Progenitor cell of endocrine pancreas (in vitro differentiated cells): ENCODE results near the gene CD101. TPM values are rescaled to one million over a fixed set of nuclear protein-coding genes. Genes with fewer than 3 reads are reported as not detected.

Source experiments
- DNase-seq: peaks from one replicate; pipeline ENCODE4 v3.0.0; 2021; ENCODE audit warnings: low spot score; ENCODE audit not compliant: unreplicated experiment
- H3K27ac Mint-ChIP-seq: 2 replicates; pipeline ENCODE4 v1.8.0; 2021; ENCODE audit warnings: mild to moderate bottlenecking, moderate library complexity, mixed read lengths
- H3K27me3 Mint-ChIP-seq: 2 replicates; pipeline ENCODE4 v1.8.0; 2021; ENCODE audit warnings: mixed read lengths
- H3K36me3 Mint-ChIP-seq: 2 replicates; pipeline ENCODE4 v1.8.0; 2022; ENCODE audit warnings: mixed read lengths; ENCODE audit not compliant: insufficient read depth
- H3K4me1 Mint-ChIP-seq: 2 replicates; pipeline ENCODE4 v1.8.0; 2021; ENCODE audit warnings: low read depth, mixed read lengths
- H3K4me3 Mint-ChIP-seq: 2 replicates; pipeline ENCODE4 v1.8.0; 2021; ENCODE audit warnings: low read depth, mild to moderate bottlenecking, moderate library complexity, mixed read lengths
- H3K9me3 Mint-ChIP-seq: 2 replicates; pipeline ENCODE4 v1.8.0; 2021; ENCODE audit warnings: low read depth, mixed read lengths
- CTCF ChIP-seq: fragments of 200-600 bp; sonication (generic); IDR thresholded peaks from one replicate; pipeline ENCODE4 v1.5.0; 2021; ENCODE audit warnings: antibody characterized with exemption, mild to moderate bottlenecking; ENCODE audit not compliant: unreplicated experiment
- total RNA-seq: library from RNA; stranded (reverse); gene quantifications from 2 replicates; pipeline ENCODE4 v1.2.1, GENCODE V29; 2021

The CD101 gene
- total RNA-seq, 1 donor from 2014 or later, result 2.8 TPM

GRCh38 chr1:117013309-117013858 lies 11.8 kb downstream of the CD101 start:
- H3K27ac Mint-ChIP-seq, result peak overlapping the region; percentile 89
- TF ChIP-seq CTCF, result no peak
- H3K9me3 Mint-ChIP-seq, result no peaks in the 10 kb centered on the region
- DNase-seq, result peak; percentile 11
- no peaks in the 10 kb centered on the region for H3K27me3 Mint-ChIP-seq
- no peaks in the 10 kb centered on the region for H3K36me3 Mint-ChIP-seq
- H3K4me1 Mint-ChIP-seq, result peaks cover 16% of the 10 kb centered on the region
- no peak overlapping the region for H3K4me3 Mint-ChIP-seq

GRCh38 chr1:117014209-117014608 lies 12.6 kb downstream of the CD101 start:
- peaks cover 16% of the 10 kb centered on the region for H3K4me1 Mint-ChIP-seq
- H3K36me3 Mint-ChIP-seq, result no peaks in the 10 kb centered on the region
- no peak for DNase-seq

GRCh38 chr1:117015724-117016123 lies 14.2 kb downstream of the CD101 start:
- H3K9me3 Mint-ChIP-seq, result no peaks in the 10 kb centered on the region
- DNase-seq, result no peak
- no peaks in the 10 kb centered on the region for H3K27me3 Mint-ChIP-seq
- no peak overlapping the region for H3K27ac Mint-ChIP-seq
- no peak for TF ChIP-seq CTCF
- H3K36me3 Mint-ChIP-seq, result no peaks in the 10 kb centered on the region
- peaks cover 16% of the 10 kb centered on the region for H3K4me1 Mint-ChIP-seq
- H3K4me3 Mint-ChIP-seq, result no peak overlapping the region

More at GRCh38 chr1:117014209-117014608, 12.6 kb downstream of the CD101 start:
- Mint-ChIP-seq H3K9me3 (no peaks in the 10 kb centered on the region), H3K27me3 (no peaks in the 10 kb centered on the region), H3K27ac (no peak overlapping the region), H3K4me3 (no peak overlapping the region)
- TF ChIP-seq CTCF, result no peak

GRCh38 chr1:117017062-117017461 lies 15.5 kb downstream of the CD101 start:
- Mint-ChIP-seq H3K27ac (no peak overlapping the region), H3K4me3 (no peak overlapping the region), H3K9me3 (no peaks in the 10 kb centered on the region), H3K36me3 (no peaks in the 10 kb centered on the region), H3K27me3 (no peaks in the 10 kb centered on the region), H3K4me1 (peaks cover 16% of the 10 kb centered on the region)
- no peak for TF ChIP-seq CTCF
- no peak for DNase-seq

- H3K9me3 Mint-ChIP-seq, result no peaks in the 10 kb centered on the region
- no peaks in the 10 kb centered on the region for H3K27me3 Mint-ChIP-seq
- no peak overlapping the region for H3K27ac Mint-ChIP-seq
- no peak for TF ChIP-seq CTCF
- no peak for DNase-seq
- no peaks in the 10 kb centered on the region for H3K36me3 Mint-ChIP-seq
- no peak overlapping the region for H3K4me3 Mint-ChIP-seq
- peaks cover 16% of the 10 kb centered on the region for H3K4me1 Mint-ChIP-seq
These were observed 16.1 kb downstream of the CD101 start for GRCh38 chr1:117017648-117018047.
